IMR-90 (cell line): ENCODE measurements around the gene SNED1. TPM values are rescaled to one million over a fixed set of nuclear protein-coding genes. Genes with fewer than 3 reads are reported as not detected.

ENCODE experiments used
- ATAC-seq: fragments of 200-7000 bp; cut with Tn5 transposase; 2 replicates; pipeline ENCODE4 v1.9.1; 2020; ENCODE audit warnings: low read depth, mild to moderate bottlenecking, moderate library complexity
- BruUV-seq: library from RNA; stranded (reverse); fragments of 400-500 nt; replicated peaks from 2 replicates; lab custom pipeline; 2021; lab: Mats Ljungman, UMichigan
- CTCF ChIA-PET: fragments of 300-600 bp; formaldehyde crosslinking; extraction: SDS; loops from one replicate; lab custom pipeline; 2021; ENCODE audit warnings: antibody characterized with exemption; lab: Yijun Ruan, JAX
- POLR2A ChIA-PET: fragments of 300-600 bp; sonication (Branson Sonifier 250); formaldehyde crosslinking; loops from one replicate; lab custom pipeline; 2022; ENCODE audit warnings: antibody characterized with exemption; ENCODE audit not compliant: unreplicated experiment; lab: Charles Lee
- DNase-seq: peaks from one replicate; pipeline ENCODE4 v3.0.0; 2013
- H2AFZ ChIP-seq: replicated peaks from 2 replicates; pipeline ENCODE3; 2013; ENCODE audit warnings: low read length, mild to moderate bottlenecking; ENCODE audit not compliant: poor library complexity
- H2AK5ac ChIP-seq: 2 replicates; pipeline ENCODE4 v1.6.1; 2013; ENCODE audit warnings: low read depth, low read length, inconsistent platforms
- H2AK9ac ChIP-seq: replicated peaks from 2 replicates; pipeline ENCODE3; 2013; ENCODE audit warnings: mild to moderate bottlenecking, low read depth, low read length, moderate library complexity; ENCODE audit not compliant: poor library complexity
- H2BK120ac ChIP-seq: 2 replicates; pipeline ENCODE4 v1.6.1; 2013; ENCODE audit warnings: low read depth, low read length, inconsistent platforms
- H2BK15ac ChIP-seq: 3 replicates; pipeline ENCODE4 v1.6.1; 2013; ENCODE audit warnings: low read depth, low read length, inconsistent platforms
- H2BK20ac ChIP-seq: 2 replicates; pipeline ENCODE4 v1.6.1; 2013; ENCODE audit warnings: low read depth, mild to moderate bottlenecking, inconsistent platforms, low read length, moderate library complexity
- H2BK5ac ChIP-seq: 2 replicates; pipeline ENCODE4 v1.6.1; 2013; ENCODE audit warnings: mild to moderate bottlenecking, low read depth, low read length, inconsistent platforms; ENCODE audit not compliant: poor library complexity, severe bottlenecking
- H3K14ac ChIP-seq: replicated peaks from 2 replicates; pipeline ENCODE4 v1.6.1; 2013; ENCODE audit warnings: low read depth, low read length, inconsistent platforms
- H3K18ac ChIP-seq: 2 replicates; pipeline ENCODE4 v1.6.1; 2013; ENCODE audit warnings: low read depth, low read length, control low read depth
- H3K23ac ChIP-seq: 2 replicates; pipeline ENCODE4 v1.6.1; 2013; ENCODE audit warnings: low read depth, low read length, inconsistent platforms
- H3K27ac ChIP-seq: 2 replicates; pipeline ENCODE4 v1.5.1; 2013; ENCODE audit warnings: mild to moderate bottlenecking, control low read depth, low read length; ENCODE audit not compliant: insufficient read depth
- H3K27me3 ChIP-seq: 2 replicates; pipeline ENCODE4 v1.6.1; 2013; ENCODE audit warnings: low read length; ENCODE audit not compliant: control insufficient read depth, insufficient read depth
- H3K36me3 ChIP-seq: 2 replicates; pipeline ENCODE4 v1.6.1; 2013; ENCODE audit warnings: low read length, mixed read lengths; ENCODE audit not compliant: control insufficient read depth, insufficient read depth
- H3K4ac ChIP-seq: 2 replicates; pipeline ENCODE4 v1.6.1; 2013; ENCODE audit warnings: low read depth, low read length, inconsistent platforms
- H3K4me1 ChIP-seq: 2 replicates; pipeline ENCODE4 v1.6.1; 2013; ENCODE audit warnings: low read length, mixed read lengths; ENCODE audit not compliant: control insufficient read depth, insufficient read depth
- H3K4me2 ChIP-seq: 2 replicates; pipeline ENCODE4 v1.6.1; 2013; ENCODE audit warnings: low read depth, mild to moderate bottlenecking, control low read depth, low read length, moderate library complexity
- H3K4me3 ChIP-seq: 2 replicates; pipeline ENCODE4 v1.5.1; 2013; ENCODE audit warnings: low read depth, mild to moderate bottlenecking, control low read depth, low read length, moderate library complexity; ENCODE audit not compliant: insufficient read depth
- H3K56ac ChIP-seq: 2 replicates; pipeline ENCODE4 v1.6.1; 2013; ENCODE audit warnings: low read length, inconsistent platforms; ENCODE audit not compliant: insufficient read depth; ENCODE audit errors: extremely low read depth
- H3K79me1 ChIP-seq, 2 experiments: 2 replicates each; pipeline ENCODE4 v1.6.1; 2013; ENCODE audit warnings: low read length in 2 of 2, inconsistent platforms in 1 of 2, low read depth in 1 of 2
- H3K9ac ChIP-seq: 2 replicates; pipeline ENCODE4 v1.6.1; 2013; ENCODE audit warnings: low read depth, low read length, control low read depth
- H3K9me1 ChIP-seq: 2 replicates; pipeline ENCODE4 v1.6.1; 2013; ENCODE audit warnings: low read length, inconsistent platforms; ENCODE audit not compliant: insufficient read depth
- H3K9me3 ChIP-seq: 2 replicates; pipeline ENCODE4 v1.6.1; 2013; ENCODE audit warnings: low read length; ENCODE audit not compliant: control insufficient read depth, insufficient read depth
- H4K20me1 ChIP-seq: 2 replicates; pipeline ENCODE4 v1.6.1; 2013; ENCODE audit warnings: low read length, inconsistent platforms; ENCODE audit not compliant: insufficient read depth
- H4K5ac ChIP-seq: 2 replicates; pipeline ENCODE4 v1.6.1; 2013; ENCODE audit warnings: mild to moderate bottlenecking, low read depth, low read length, control low read depth
- H4K8ac ChIP-seq, 2 experiments: 2 replicates each; pipeline ENCODE4 v1.6.1; 2013; ENCODE audit warnings: low read depth in 2 of 2, low read length in 2 of 2, control low read depth in 1 of 2, inconsistent platforms in 1 of 2
- H4K91ac ChIP-seq: 2 replicates; pipeline ENCODE4 v1.6.1; 2013; ENCODE audit warnings: low read depth, low read length, inconsistent platforms; ENCODE audit not compliant: insufficient read depth
- BHLHE40 ChIP-seq: fragments of 150-350 bp; IDR thresholded peaks from 2 replicates; pipeline ENCODE4 v1.6.1; 2016; ENCODE audit warnings: mild to moderate bottlenecking, low read depth, low read length
- CEBPB ChIP-seq: IDR thresholded peaks from 2 replicates; pipeline ENCODE4 v1.6.1; 2012; ENCODE audit warnings: low read depth, low read length, improper control_type of control experiment
- CHD1 ChIP-seq: IDR thresholded peaks from 2 replicates; pipeline ENCODE4 v1.6.1; 2012; ENCODE audit warnings: low read depth, low read length, improper control_type of control experiment
- ELK1 ChIP-seq: fragments of 150-350 bp; IDR thresholded peaks from 2 replicates; pipeline ENCODE4 v1.6.1; 2016; ENCODE audit warnings: low read depth, mild to moderate bottlenecking, low read length, moderate library complexity, borderline replicate concordance
- NFE2L2 ChIP-seq: fragments of 150-350 bp; IDR thresholded peaks from 2 replicates; pipeline ENCODE4 v1.6.1; 2016; ENCODE audit warnings: low read depth, mild to moderate bottlenecking, low read length
- SMC3 ChIP-seq: fragments of 150-350 bp; IDR thresholded peaks from 2 replicates; pipeline ENCODE4 v1.6.1; 2016; ENCODE audit warnings: low read depth, mild to moderate bottlenecking, antibody characterized with exemption, low read length, moderate library complexity
- WGBS, 2 experiments: methylation state at CpG; one replicate each; pipeline versions ENCODE4 v1.1.5 to v1.1.7; 2013; ENCODE audit warnings: missing lambda C conversion rate in 2 of 2; ENCODE audit not compliant: insufficient read length in 1 of 2; ENCODE audit errors: extremely low coverage in 2 of 2; 5-methylcytosine and 5-hydroxymethylcytosine counted together
- dilution Hi-C: fragments of 300-500 bp; cut with HindIII; formaldehyde crosslinking; loops from one replicate; pipeline ENCODE4 v1.14.3; 2018; ENCODE audit warnings: low sequenced_read_pairs; ENCODE audit not compliant: unreplicated experiment
- in situ Hi-C: fragments of 300-500 bp; cut with MboI; formaldehyde crosslinking; loops from 3 replicates; pipeline ENCODE4 v1.14.3; 2019; ENCODE audit warnings: low sequenced_read_pairs, inconsistent platforms, mixed read lengths
- intact Hi-C: fragments of 100-400 bp; cut with micrococcal nuclease; formaldehyde crosslinking; loops from 2 replicates; pipeline ENCODE4 v1.10.0; 2022
- polyA plus RNA-seq, 3 experiments: library from polyadenylated mRNA; depleted of rRNA; stranded (reverse); fragments of >200 nt; gene quantifications; 2 replicates each; pipeline ENCODE4 v1.2.3, GENCODE V29; 2012; ENCODE audit warnings: low replicate concordance in 1 of 3
- total RNA-seq: library from RNA; depleted of rRNA; stranded (reverse); fragments of >200 nt; gene quantifications from 2 replicates; pipeline ENCODE4 v1.2.3, GENCODE V29; 2012

The SNED1 gene
- total and polyA plus RNA-seq, 2 of the 4 experiments (the other 2 are of a cell fraction): 1.1 to 3.4 TPM

DNA sequence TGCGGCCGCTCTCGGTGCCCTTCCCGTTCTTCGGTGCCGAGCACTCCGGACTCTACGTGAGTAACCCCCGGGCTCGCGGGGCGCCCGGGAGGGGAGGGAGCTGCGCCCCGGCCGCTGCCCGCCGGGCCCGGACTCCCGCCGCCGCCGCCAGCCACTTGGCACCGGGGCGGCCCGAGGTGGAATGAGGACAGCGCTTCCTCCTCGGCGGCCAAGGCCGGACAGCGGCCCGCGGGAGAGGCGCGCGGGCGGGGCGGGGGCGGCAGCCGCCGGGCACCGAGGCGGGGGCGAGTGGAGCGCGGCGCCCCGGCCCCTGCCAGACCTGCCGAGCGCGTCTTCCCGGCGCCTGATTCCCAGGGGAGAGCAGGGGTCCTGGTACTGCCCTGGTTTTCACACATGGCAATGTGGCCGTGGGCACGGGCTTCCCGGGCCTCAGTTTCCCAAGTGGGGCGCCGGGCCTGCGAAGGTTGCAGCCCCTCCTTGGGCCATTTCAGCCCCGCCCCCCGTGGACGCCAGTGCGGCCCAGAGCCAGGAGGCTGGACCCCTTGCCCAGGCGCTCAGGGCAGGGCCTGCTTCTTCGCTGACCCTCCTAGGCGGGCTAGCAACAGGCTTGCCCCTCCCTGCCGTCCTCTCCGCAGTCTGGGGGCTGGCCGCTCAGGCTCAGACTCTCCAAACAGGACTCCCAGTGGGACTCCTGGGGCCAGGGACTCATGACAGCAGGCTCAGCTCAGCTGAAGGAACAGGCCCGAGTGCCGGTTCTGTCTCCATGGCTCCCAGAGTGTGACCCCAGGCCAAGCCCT is 775 bp downstream of the SNED1 start:
- Histone ChIP-seq H3K9ac (peak overlapping the region; percentile 16; the same call in 1 of the 2 replicates), H2AFZ (peak overlapping the region; percentile 90), H3K4ac (no peak overlapping the region), H3K9me1 (peaks cover 4% of the 10 kb centered on the region; the same call in 1 of the 2 replicates), H2BK20ac (no peak overlapping the region), H3K23ac (no peak overlapping the region), H3K9me3 (peaks cover 11% of the 10 kb centered on the region), H3K36me3 (peaks cover 36% of the 10 kb centered on the region), H4K5ac (no peak overlapping the region), H3K56ac (no peak overlapping the region), H4K8ac (no peak overlapping the region), H3K4me3 (peak overlapping the region; percentile 55), H3K4me1 (peaks cover 23% of the 10 kb centered on the region; the same call in 1 of the 2 replicates), H3K27ac (no peak overlapping the region; the same call in 1 of the 2 replicates), H2AK5ac (no peak overlapping the region), H4K20me1 (no peaks in the 10 kb centered on the region), H2BK120ac (no peak overlapping the region), H3K79me1 (no peaks in the 10 kb centered on the region; a peak in 1 of 4 replicates), H3K27me3 (no peaks in the 10 kb centered on the region), H2AK9ac (peak overlapping the region; percentile 48), H2BK5ac (no peak overlapping the region), H3K4me2 (peak overlapping the region; percentile 75), H3K14ac (no peak overlapping the region), H2BK15ac (no peak overlapping the region), H4K91ac (no peak overlapping the region), H3K18ac (no peak overlapping the region)
- POLR2A ChIA-PET: interaction anchor here (0.7 kb wide), 1 partner anchor 10 kb away, joined by 3 read pairs; no protein-coding TSS in a partner anchor
- in situ Hi-C loops: no loop called here
- ATAC-seq: peak; percentile 38
- no peak for DNase-seq
- TF ChIP-seq CEBPB (no peak), NFE2L2 (no peak), ELK1 (no peak), SMC3 (no peak), BHLHE40 (no peak), CHD1 (no peak)
- CTCF ChIA-PET: no interaction called here
- intact Hi-C loops: loop anchor here (2.0 to 10.0 kb wide), 3 partner anchors 84 to 434 kb away; partner anchors contain the start of genes DUSP28 and RNPEPL1
- BruUV-seq: no TSS peak
- 4% methylated on average over 38 of the region's 71 CpGs; no CpG with 5 or more reads in 1 of the 2 experiments for WGBS, 2 experiments
- dilution Hi-C loops: no loop called here
